K562 (cell line): ENCODE results near the gene MON1A. TPM values are rescaled to one million over a fixed set of nuclear protein-coding genes. Genes with fewer than 3 reads are reported as not detected.

ENCODE experiments used
- ATAC-seq: fragments of 200-7000 bp; cut with Tn5 transposase; 3 replicates; pipeline ENCODE4 v1.9.1; 2020; ENCODE audit warnings: moderate library complexity
- BruUV-seq: library from RNA; stranded (reverse); fragments of 400-500 nt; replicated peaks from 2 replicates; lab custom pipeline; 2021; lab: Mats Ljungman, UMichigan
- CTCF ChIA-PET: fragments of 300-600 bp; formaldehyde crosslinking; extraction: SDS; loops from one replicate; lab custom pipeline; 2021; ENCODE audit warnings: low intra/inter-chr PET ratio; lab: Yijun Ruan, JAX
- POLR2A ChIA-PET: fragments of 300-600, 350-650 bp; sonication (Branson Sonifier 250); formaldehyde crosslinking; extraction: SDS; loops from one replicate; lab custom pipeline; 2021; ENCODE audit warnings: antibody characterized with exemption, inconsistent platforms; lab: Yijun Ruan, JAX
- DNase-seq, 4 experiments: peaks; one replicate each; pipeline versions ENCODE4 v3.0.0 to v3.0.0-alpha.2; 2011 to 2018; ENCODE audit warnings: low spot score in 3 of 4, mixed read lengths in 3 of 4; ENCODE audit errors: extremely low read depth in 1 of 4
- FAIRE-seq: peaks from 2 replicates; lab custom pipeline; 2011; peaks lifted over from hg19 to GRCh38; lab: Jason Lieb, UNC
- H2AFZ ChIP-seq: 2 replicates; pipeline ENCODE4 v1.6.0; 2011; ENCODE audit warnings: low read depth, low read length, control low read depth, inconsistent platforms
- H3K27ac ChIP-seq: fragments of 200-600 bp; 3 replicates; pipeline ENCODE4 v1.8.0; 2011; ENCODE audit warnings: low read depth, mild to moderate bottlenecking, control low read depth, inconsistent platforms, low read length, moderate library complexity, mixed read lengths; ENCODE audit errors: extremely low read depth
- H3K27me3 ChIP-seq, 2 experiments: fragments of 300-600 bp in 1 of 2; 2 replicates in 1 of 2; 3 replicates in 1 of 2; pipeline versions ENCODE4 v1.6.0 to v1.8.0; 2011; ENCODE audit warnings: inconsistent platforms in 2 of 2, low read length in 2 of 2, mild to moderate bottlenecking in 1 of 2, mixed read lengths in 1 of 2, moderate library complexity in 1 of 2; ENCODE audit not compliant: control insufficient read depth in 2 of 2, insufficient read depth in 2 of 2
- H3K36me3 ChIP-seq: fragments of 300-600 bp; 3 replicates; pipeline ENCODE4 v1.8.0; 2011; ENCODE audit warnings: mild to moderate bottlenecking, low read length, inconsistent platforms; ENCODE audit not compliant: control insufficient read depth, insufficient read depth
- H3K4me1 ChIP-seq, 2 experiments: fragments of 200-600 bp in 1 of 2; replicated peaks in 1 of 2; 2 replicates in 1 of 2; 3 replicates in 1 of 2; pipeline versions ENCODE4 v1.5.1 to v1.8.0; 2011; ENCODE audit warnings: inconsistent platforms in 2 of 2, low read length in 2 of 2, mild to moderate bottlenecking in 1 of 2, mixed read lengths in 1 of 2, moderate library complexity in 1 of 2; ENCODE audit not compliant: control insufficient read depth in 2 of 2, insufficient read depth in 2 of 2
- H3K4me2 ChIP-seq: 2 replicates; pipeline ENCODE4 v1.6.1; 2011; ENCODE audit warnings: low read length, control low read depth, inconsistent platforms, mixed read lengths; ENCODE audit not compliant: insufficient read depth
- H3K4me3 ChIP-seq: fragments of 200-600 bp; sonication (generic), shearing (Covaris generic); 2 replicates; pipeline ENCODE4 v1.5.1; 2016; ENCODE audit warnings: control low read depth, inconsistent platforms
- H3K79me2 ChIP-seq: fragments of 200-600 bp; 3 replicates; pipeline ENCODE4 v1.8.0; 2011; ENCODE audit warnings: low read length, inconsistent platforms; ENCODE audit not compliant: control insufficient read depth, insufficient read depth
- H3K9ac ChIP-seq, 2 experiments: 2 replicates each; pipeline versions ENCODE4 v1.6.0 to v1.6.1; 2011; ENCODE audit warnings: low read depth in 2 of 2, low read length in 2 of 2, control low read depth in 1 of 2, inconsistent platforms in 1 of 2, mild to moderate bottlenecking in 1 of 2, mixed read lengths in 1 of 2; ENCODE audit not compliant: insufficient read depth in 1 of 2
- H3K9me1 ChIP-seq: one replicate; pipeline ENCODE4 v1.6.0; 2011; ENCODE audit warnings: inconsistent platforms, mild to moderate bottlenecking, low read length, moderate library complexity; ENCODE audit not compliant: control insufficient read depth, insufficient read depth
- H3K9me3 ChIP-seq: replicated peaks from 2 replicates; pipeline ENCODE4 v1.5.1; 2011; ENCODE audit warnings: low read depth, low read length, inconsistent platforms; ENCODE audit not compliant: control insufficient read depth, insufficient read depth
- H4K20me1 ChIP-seq: replicated peaks from 2 replicates; pipeline ENCODE4 v1.6.1; 2011; ENCODE audit warnings: low read length, inconsistent platforms, mixed read lengths; ENCODE audit not compliant: control insufficient read depth, insufficient read depth
- ARHGAP35 ChIP-seq: fragments of 450-650 bp; IDR thresholded peaks from 2 replicates; pipeline ENCODE4 v1.6.1; 2018; ENCODE audit not compliant: partially characterized antibody
- BCOR ChIP-seq: fragments of 450-650 bp; IDR thresholded peaks from 2 replicates; pipeline ENCODE4 v1.6.1; 2016
- CHD2 ChIP-seq: IDR thresholded peaks from 2 replicates; pipeline ENCODE4 v1.6.1; 2011; ENCODE audit warnings: low read depth, low read length
- CREM ChIP-seq: IDR thresholded peaks from 2 replicates; pipeline ENCODE4 v1.6.1; 2014; ENCODE audit warnings: antibody characterized with exemption, low read depth
- ETV1 ChIP-seq: fragments of 450-650 bp; conservative IDR thresholded peaks from 2 replicates; pipeline ENCODE4 v1.6.1; 2016; ENCODE audit warnings: missing genetic modification characterization, control low read depth, low read depth, missing compliant biosample characterization
- ETV6 ChIP-seq, 3 experiments: fragments of 150-350 bp in 1 of 3; sonication (generic) in 1 of 3; formaldehyde crosslinking in 1 of 3; IDR thresholded peaks; 2 replicates each; pipeline versions ENCODE4 v1.6.1 to v1.8.0; 2014 to 2022; ENCODE audit warnings: borderline replicate concordance in 2 of 3, low read depth in 2 of 3, antibody characterized with exemption in 1 of 3, low read length in 1 of 3, mild to moderate bottlenecking in 1 of 3, missing genetic modification reagents in 1 of 3
- POLR2G ChIP-seq: fragments of 200-400 bp; formaldehyde crosslinking; IDR thresholded peaks from 2 replicates; pipeline ENCODE4 v1.6.1; 2017; ENCODE audit warnings: low read depth, mild to moderate bottlenecking, antibody characterized with exemption, low read length, moderate library complexity
- RBFOX2 ChIP-seq: fragments of 200-400 bp; formaldehyde crosslinking; IDR thresholded peaks from 2 replicates; pipeline ENCODE4 v1.6.1; 2017; ENCODE audit warnings: low read depth, mild to moderate bottlenecking, low read length, moderate library complexity
- ZNF12 ChIP-seq: sonication (generic); formaldehyde crosslinking; IDR thresholded peaks from 2 replicates; pipeline ENCODE4 v1.4.0; 2020; ENCODE audit warnings: mild to moderate bottlenecking, missing genetic modification reagents
- ZNF431 ChIP-seq: sonication (generic); formaldehyde crosslinking; IDR thresholded peaks from 2 replicates; pipeline ENCODE4 v1.8.0; 2022; ENCODE audit warnings: mild to moderate bottlenecking, missing genetic modification reagents
- WGBS: fragments of 100-300 bp; shearing (Covaris generic); methylation state at CpG from one replicate; pipeline ENCODE4 v1.1.6; 2016; ENCODE audit warnings: low coverage, mixed read lengths; ENCODE audit not compliant: insufficient coverage; ENCODE audit errors: missing lambda C conversion rate; 5-methylcytosine and 5-hydroxymethylcytosine counted together
- in situ Hi-C: fragments of 300-500 bp; cut with MboI; formaldehyde crosslinking; loops from 4 replicates; pipeline ENCODE4 v1.15.0; 2018; ENCODE audit warnings: inconsistent platforms, mixed read lengths
- intact Hi-C: fragments of 100-400 bp; cut with micrococcal nuclease; formaldehyde crosslinking; loops from 2 replicates; pipeline ENCODE4 v1.14.2; 2022
- polyA plus RNA-seq, 8 experiments: library from polyadenylated mRNA; depleted of rRNA in 4 of 8; stranded (reverse) in 5 of 8; unstranded in 3 of 8; fragments of >200 nt; fragmentation: Nextera tagmentation in 2 of 8; fragmentation: Illumina TruSeq in 1 of 8; extraction: Ambion mirVana in 2 of 8; extraction: Trizol in 1 of 8; gene quantifications; 2 replicates each; pipeline versions ENCODE4 v1.2.1 to v1.2.3, GENCODE V29; 2011 to 2014; ENCODE audit warnings: inconsistent platforms in 1 of 8, missing spikeins in 1 of 8
- total RNA-seq, 7 experiments: library from RNA; depleted of rRNA in 6 of 7; stranded (reverse); fragments of >200 nt in 6 of 7; fragmentation: Illumina TruSeq in 2 of 7; extraction: Trizol in 2 of 7; gene quantifications; 2 replicates each; pipeline versions ENCODE4 v1.2.1 to v1.2.3, GENCODE V29; 2011 to 2021; ENCODE audit warnings: low replicate concordance in 1 of 7
- TF ChIP-seq, protein P1 (sequence below): sonication (generic); formaldehyde crosslinking; IDR thresholded peaks from 2 replicates; pipeline ENCODE4 v1.8.0; 2023; ENCODE audit warnings: mild to moderate bottlenecking, missing genetic modification reagents

MON1A gene
- total and polyA plus RNA-seq, 9 of the 15 experiments (the other 6 are each of a cell fraction or from before 2014, with no cell fraction given), result 1.1 to 13.8 (median 6.8) TPM

DNA sequence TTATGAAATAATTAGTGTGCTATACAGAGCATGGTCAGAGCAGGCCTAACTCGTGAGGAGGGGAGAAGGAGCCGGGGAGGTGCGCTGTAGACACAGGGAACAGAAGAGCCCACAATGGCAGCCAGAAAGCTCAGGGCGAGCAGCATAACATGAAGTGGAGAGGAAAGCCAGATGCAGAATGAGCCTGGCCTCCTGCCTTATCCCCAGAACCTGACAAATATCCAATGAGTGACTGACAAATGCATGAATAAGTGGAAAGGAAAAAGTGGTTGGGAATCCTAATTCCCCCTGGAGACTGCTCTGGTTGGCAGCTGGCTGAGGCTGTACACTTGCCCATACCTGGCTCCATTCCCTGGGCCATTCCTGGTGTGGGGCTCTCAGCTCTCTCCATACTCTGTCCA lies 16.7 kb downstream of the MON1A start:
- H3K4me2 ChIP-seq, result no peak overlapping the region
- CTCF ChIA-PET, result no interaction called here
- H3K79me2 ChIP-seq, result no peaks in the 10 kb centered on the region
- TF ChIP-seq ZNF12 (CRISPR knock-in tag), result no peak
- no peak for TF ChIP-seq CHD2
- no peak for TF ChIP-seq BCOR
- no peak for TF ChIP-seq CREM
- WGBS, result 75% methylated on average over 2 of the region's 4 CpGs
- no peaks in the 10 kb centered on the region for H3K27me3 ChIP-seq
- no peak for DNase-seq
- POLR2A ChIA-PET, result interaction anchor here (0.5 to 1.2 kb wide), 4 partner anchors 12 to 68 kb away, joined by 3 read pairs; no protein-coding TSS in a partner anchor
- in situ Hi-C loops, result no loop called here
- intact Hi-C loops, result no loop called here
- no peak overlapping the region for H2AFZ ChIP-seq
- H3K4me1 ChIP-seq, result peaks cover 14 to 23% of the 10 kb centered on the region in 2 experiments; a peak in 4 of 5 replicates
- no peaks in the 10 kb centered on the region for H3K9me3 ChIP-seq
- peaks cover 2% of the 10 kb centered on the region for H3K9me1 ChIP-seq
- FAIRE-seq, result no peak
- no peak overlapping the region for H3K9ac ChIP-seq
- ATAC-seq, result no peak
- H4K20me1 ChIP-seq, result no peaks in the 10 kb centered on the region
- peaks cover 30% of the 10 kb centered on the region; the same call in 2 of the 3 replicates for H3K36me3 ChIP-seq
- no TSS peak for BruUV-seq
- no peak overlapping the region for H3K27ac ChIP-seq
- no peak overlapping the region for H3K4me3 ChIP-seq

DNA sequence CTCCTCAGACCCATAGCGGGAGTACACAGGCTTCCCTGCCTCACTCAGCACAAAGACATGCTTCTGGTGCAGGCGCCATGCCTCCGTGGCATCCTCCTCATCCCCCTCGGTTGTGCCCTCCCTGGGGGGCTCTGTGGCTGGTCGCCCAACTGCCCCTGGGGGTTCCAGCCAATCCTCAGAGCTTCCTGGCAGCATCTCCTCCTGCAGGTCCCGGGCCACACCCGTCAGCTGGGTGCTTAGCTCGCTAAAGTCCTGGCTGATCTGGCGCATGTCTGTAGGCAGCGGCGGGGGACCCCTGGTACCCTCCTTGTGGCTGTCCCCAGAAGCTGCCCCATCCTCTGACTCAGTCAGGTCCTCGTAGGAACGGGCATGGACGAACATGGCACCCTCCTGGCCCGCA lies 18.0 kb downstream of the MON1A start:
- POLR2A ChIA-PET, result interaction anchor here (0.8 kb wide), 1 partner anchor 18 kb away, joined by 4 read pairs; the partner anchor contains the start of gene MON1A
- peaks cover 22 to 34% of the 10 kb centered on the region in 2 experiments; a peak in 4 of 5 replicates for H3K4me1 ChIP-seq
- no peak for DNase-seq
- no peak for TF ChIP-seq ETV6 (IDR thresholded peaks at IDR 0.05; ENCODE audit: borderline replicate concordance in 1 of 2, low read depth in 2 of 2, low read length in 1 of 2)
- TF ChIP-seq ETV6 (CRISPR knock-in tag; IDR thresholded peaks at IDR 0.05; ENCODE audit: borderline replicate concordance), result no peak
- TF ChIP-seq, protein P1, sequence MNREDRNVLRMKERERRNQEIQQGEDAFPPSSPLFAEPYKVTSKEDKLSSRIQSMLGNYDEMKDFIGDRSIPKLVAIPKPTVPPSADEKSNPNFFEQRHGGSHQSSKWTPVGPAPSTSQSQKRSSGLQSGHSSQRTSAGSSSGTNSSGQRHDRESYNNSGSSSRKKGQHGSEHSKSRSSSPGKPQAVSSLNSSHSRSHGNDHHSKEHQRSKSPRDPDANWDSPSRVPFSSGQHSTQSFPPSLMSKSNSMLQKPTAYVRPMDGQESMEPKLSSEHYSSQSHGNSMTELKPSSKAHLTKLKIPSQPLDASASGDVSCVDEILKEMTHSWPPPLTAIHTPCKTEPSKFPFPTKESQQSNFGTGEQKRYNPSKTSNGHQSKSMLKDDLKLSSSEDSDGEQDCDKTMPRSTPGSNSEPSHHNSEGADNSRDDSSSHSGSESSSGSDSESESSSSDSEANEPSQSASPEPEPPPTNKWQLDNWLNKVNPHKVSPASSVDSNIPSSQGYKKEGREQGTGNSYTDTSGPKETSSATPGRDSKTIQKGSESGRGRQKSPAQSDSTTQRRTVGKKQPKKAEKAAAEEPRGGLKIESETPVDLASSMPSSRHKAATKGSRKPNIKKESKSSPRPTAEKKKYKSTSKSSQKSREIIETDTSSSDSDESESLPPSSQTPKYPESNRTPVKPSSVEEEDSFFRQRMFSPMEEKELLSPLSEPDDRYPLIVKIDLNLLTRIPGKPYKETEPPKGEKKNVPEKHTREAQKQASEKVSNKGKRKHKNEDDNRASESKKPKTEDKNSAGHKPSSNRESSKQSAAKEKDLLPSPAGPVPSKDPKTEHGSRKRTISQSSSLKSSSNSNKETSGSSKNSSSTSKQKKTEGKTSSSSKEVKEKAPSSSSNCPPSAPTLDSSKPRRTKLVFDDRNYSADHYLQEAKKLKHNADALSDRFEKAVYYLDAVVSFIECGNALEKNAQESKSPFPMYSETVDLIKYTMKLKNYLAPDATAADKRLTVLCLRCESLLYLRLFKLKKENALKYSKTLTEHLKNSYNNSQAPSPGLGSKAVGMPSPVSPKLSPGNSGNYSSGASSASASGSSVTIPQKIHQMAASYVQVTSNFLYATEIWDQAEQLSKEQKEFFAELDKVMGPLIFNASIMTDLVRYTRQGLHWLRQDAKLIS (CRISPR knock-in tag), result no peak
- TF ChIP-seq POLR2G, result 0 out of 2 replicates have a peak, but pooled peaks have one; percentile 28
- 0 out of 2 replicates have a peak, but pooled peaks have one; percentile 24 for TF ChIP-seq RBFOX2
- TF ChIP-seq ARHGAP35, result no peak
- no peak for TF ChIP-seq ETV1 (tag)
- no peak for TF ChIP-seq ZNF431 (CRISPR knock-in tag)
- TF ChIP-seq, all 486 proteins: peak for 2
- Histone ChIP-seq H3K9ac (no peak overlapping the region; a peak in 1 of 4 replicates), H3K9me3 (no peaks in the 10 kb centered on the region), H3K36me3 (peaks cover 30% of the 10 kb centered on the region; the same call in 2 of the 3 replicates), H3K79me2 (no peaks in the 10 kb centered on the region; the same call in 2 of the 3 replicates), H3K9me1 (peaks cover 2% of the 10 kb centered on the region), H2AFZ (no peak overlapping the region), H3K27me3 (no peaks in the 10 kb centered on the region), H3K4me3 (no peak overlapping the region), H3K4me2 (no peak overlapping the region), H3K27ac (no peak overlapping the region), H4K20me1 (no peaks in the 10 kb centered on the region)
- FAIRE-seq (no peak), ATAC-seq (no peak)
- CTCF ChIA-PET, result no interaction called here
- intact Hi-C loops (no loop called here), in situ Hi-C loops (no loop called here)
- 93% methylated on average over 10 of the region's 15 CpGs for WGBS
- BruUV-seq, result no TSS peak
